K562 (cell line): ENCODE results near the gene PCDHGA7.

Experiments
- CBFA2T2 ChIP-seq: fragments of 450-650 bp; conservative IDR thresholded peaks from 2 replicates; pipeline ENCODE4 v1.6.1; 2017; ENCODE audit warnings: mild to moderate bottlenecking
- CEBPG ChIP-seq, 3 experiments: fragments of 200-800 bp in 1 of 3; sonication (Bioruptor generic) in 1 of 3; sonication (generic) in 1 of 3; formaldehyde crosslinking in 1 of 3; IDR thresholded peaks in 2 of 3; conservative IDR thresholded peaks in 1 of 3; 2 replicates each; pipeline versions ENCODE4 v1.6.1 to v1.8.0; 2016 to 2022; ENCODE audit warnings: missing compliant biosample characterization in 2 of 3, missing genetic modification characterization in 2 of 3, mild to moderate bottlenecking in 1 of 3, missing genetic modification reagents in 1 of 3
- CTCF ChIP-seq, 3 experiments: IDR thresholded peaks in 2 of 3; conservative IDR thresholded peaks in 1 of 3; 2 replicates each; pipeline ENCODE4 v1.5.1; 2011 to 2012; ENCODE audit warnings: low read length in 3 of 3, mild to moderate bottlenecking in 3 of 3, control low read depth in 2 of 3, improper control_type of control experiment in 1 of 3, inconsistent platforms in 1 of 3, low read depth in 1 of 3, mixed read lengths in 1 of 3, moderate library complexity in 1 of 3; ENCODE audit not compliant: insufficient read depth in 2 of 3
- HMGXB4 ChIP-seq: sonication (generic); formaldehyde crosslinking; IDR thresholded peaks from 2 replicates; pipeline ENCODE4 v1.8.1; 2023; ENCODE audit warnings: mild to moderate bottlenecking, missing genetic modification reagents
- KDM2B ChIP-seq: fragments of 250-450 bp; sonication (Bioruptor Pico); IDR thresholded peaks from 2 replicates; pipeline ENCODE4 v1.8.0; 2021; ENCODE audit warnings: mild to moderate bottlenecking, moderate library complexity
- POLR2AphosphoS5 ChIP-seq: IDR thresholded peaks from 2 replicates; pipeline ENCODE4 v1.6.1; 2011; ENCODE audit warnings: mild to moderate bottlenecking, low read depth, low read length, moderate library complexity; ENCODE audit not compliant: control insufficient read depth, insufficient read depth
- POLR2G ChIP-seq: fragments of 200-400 bp; formaldehyde crosslinking; IDR thresholded peaks from 2 replicates; pipeline ENCODE4 v1.6.1; 2017; ENCODE audit warnings: low read depth, mild to moderate bottlenecking, antibody characterized with exemption, low read length, moderate library complexity
- POU5F1 ChIP-seq: fragments of 150-350 bp; IDR thresholded peaks from 2 replicates; pipeline ENCODE4 v1.6.1; 2014; ENCODE audit warnings: borderline replicate concordance, low read length, low read depth, mild to moderate bottlenecking; ENCODE audit not compliant: partially characterized antibody
- YY1 ChIP-seq, 3 experiments: IDR thresholded peaks; 2 replicates each; pipeline ENCODE4 v1.6.1; 2011; ENCODE audit warnings: low read length in 2 of 3, mild to moderate bottlenecking in 2 of 3, moderate library complexity in 2 of 3, borderline replicate concordance in 1 of 3, control low read depth in 1 of 3, low read depth in 1 of 3; ENCODE audit not compliant: insufficient read depth in 3 of 3, insufficient replicate concordance in 2 of 3, control insufficient read depth in 1 of 3, insufficient read length in 1 of 3; ENCODE audit errors: extremely low read depth in 1 of 3
- ZFX ChIP-seq: sonication (generic); formaldehyde crosslinking; IDR thresholded peaks from 2 replicates; pipeline ENCODE4 v1.8.0; 2022; ENCODE audit warnings: mild to moderate bottlenecking, missing genetic modification reagents, moderate library complexity
- ZNF444 ChIP-seq: fragments of 250-450 bp; sonication (Bioruptor Pico); IDR thresholded peaks from 2 replicates; pipeline ENCODE4 v1.4.0; 2020; ENCODE audit warnings: mild to moderate bottlenecking, moderate library complexity
- TF ChIP-seq, protein P1 (sequence below): IDR thresholded peaks from 2 replicates; pipeline ENCODE4 v1.6.1; 2016; ENCODE audit warnings: missing genetic modification characterization, missing compliant biosample characterization

DNA sequence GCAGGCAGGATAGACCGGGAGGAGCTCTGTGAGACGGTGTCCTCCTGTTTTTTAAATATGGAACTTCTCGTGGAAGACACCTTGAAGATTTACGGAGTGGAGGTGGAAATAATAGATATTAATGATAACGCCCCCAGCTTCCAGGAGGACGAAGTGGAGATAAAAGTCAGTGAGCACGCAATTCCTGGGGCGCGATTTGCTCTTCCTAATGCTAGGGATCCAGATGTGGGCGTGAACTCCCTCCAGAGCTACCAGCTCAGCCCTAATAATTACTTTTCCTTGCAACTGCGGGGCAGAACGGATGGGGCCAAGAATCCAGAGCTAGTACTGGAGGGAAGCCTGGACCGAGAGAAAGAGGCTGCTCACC is 38.9 kb downstream of the PCDHGA7 start:
- TF ChIP-seq, protein P1, sequence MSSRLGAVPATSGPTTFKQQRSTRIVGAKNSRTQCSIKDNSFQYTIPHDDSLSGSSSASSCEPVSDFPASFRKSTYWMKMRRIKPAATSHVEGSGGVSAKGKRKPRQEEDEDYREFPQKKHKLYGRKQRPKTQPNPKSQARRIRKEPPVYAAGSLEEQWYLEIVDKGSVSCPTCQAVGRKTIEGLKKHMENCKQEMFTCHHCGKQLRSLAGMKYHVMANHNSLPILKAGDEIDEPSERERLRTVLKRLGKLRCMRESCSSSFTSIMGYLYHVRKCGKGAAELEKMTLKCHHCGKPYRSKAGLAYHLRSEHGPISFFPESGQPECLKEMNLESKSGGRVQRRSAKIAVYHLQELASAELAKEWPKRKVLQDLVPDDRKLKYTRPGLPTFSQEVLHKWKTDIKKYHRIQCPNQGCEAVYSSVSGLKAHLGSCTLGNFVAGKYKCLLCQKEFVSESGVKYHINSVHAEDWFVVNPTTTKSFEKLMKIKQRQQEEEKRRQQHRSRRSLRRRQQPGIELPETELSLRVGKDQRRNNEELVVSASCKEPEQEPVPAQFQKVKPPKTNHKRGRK (tag) = no peak
- TF ChIP-seq CEBPG (CRISPR knock-in tag; IDR thresholded peaks at IDR 0.05) (no peak), CEBPG (tag; conservative IDR thresholded peaks at IDR 0.05 in 1 of 2, IDR thresholded peaks at IDR 0.05 in 1 of 2) (no peak), YY1 (IDR thresholded peaks at IDR 0.05; ENCODE audit: borderline replicate concordance in 1 of 3, control insufficient read depth in 1 of 3, extremely low read depth in 1 of 3, insufficient read depth in 3 of 3, insufficient read length in 1 of 3, insufficient replicate concordance in 2 of 3, low read depth in 1 of 3, low read length in 2 of 3) (no peak), ZFX (CRISPR knock-in tag) (no peak), POLR2AphosphoS5 (no peak), KDM2B (CRISPR knock-in tag) (no peak), CTCF (IDR thresholded peaks at IDR 0.05 in 2 of 3, conservative IDR thresholded peaks at IDR 0.05 in 1 of 3; ENCODE audit: insufficient read depth in 2 of 3, low read depth in 1 of 3, low read length in 3 of 3) (no peak), POU5F1 (no peak), HMGXB4 (CRISPR knock-in tag) (no peak), ZNF444 (no peak), CBFA2T2 (no peak), POLR2G (no peak)
